ENCODE measurements around the gene ABLIM1. TPM values are rescaled to one million over a fixed set of nuclear protein-coding genes. Genes with fewer than 3 reads are reported as not detected.

Gene ABLIM1
- total and polyA plus RNA-seq, 10 of the 15 experiments (the other 5 are each of a cell fraction or from before 2014, with no cell fraction given) = 14.2 to 50.5 (median 28.1) TPM

GRCh38 chr10:114444819-114445218, 213.3 kb downstream of the ABLIM1 start:
- peaks cover 0 to 7% of the 10 kb centered on the region in 2 experiments; a peak in 1 of 4 replicates for H3K36me3 ChIP-seq (ENCODE audit: control insufficient read depth in 2 of 2, insufficient read depth in 2 of 2, low read length in 1 of 2)
- TF ChIP-seq POU2F2 (IDR thresholded peaks at IDR 0.05; ENCODE audit: borderline replicate concordance, low read depth, low read length) = no peak
- TF ChIP-seq CTCF (IDR thresholded peaks at IDR 0.05 in 2 of 3, conservative IDR thresholded peaks at IDR 0.05 in 1 of 3; ENCODE audit: control insufficient read depth in 2 of 3, extremely low read depth in 1 of 3, insufficient read depth in 1 of 3, low read depth in 3 of 3, low read length in 3 of 3) = 0 out of 6 replicates have a peak, but pooled peaks of 1 of the 3 experiments have one; percentile 1
- ChIA-PET POLR2A (no interaction called here), CTCF (no interaction called here), RAD21 (ENCODE audit: unreplicated experiment) (no interaction called here), SMC1A (ENCODE audit: uncharacterized antibody, unreplicated experiment) (no interaction called here)
- H3K4me1 ChIP-seq (ENCODE audit: control insufficient read depth, insufficient read depth, low read length) = no peaks in the 10 kb centered on the region
- no peak overlapping the region for H3K4me2 ChIP-seq (ENCODE audit: control insufficient read depth, insufficient read depth)
- BruUV-seq (replicated peaks) = no TSS peak
- no peaks in the 10 kb centered on the region for H4K20me1 ChIP-seq (ENCODE audit: control insufficient read depth, insufficient read depth)
- no peak overlapping the region for H3K27ac ChIP-seq (ENCODE audit: control insufficient read depth, insufficient read depth)
- no peak overlapping the region for H3K9ac ChIP-seq (ENCODE audit: control insufficient read depth, insufficient read depth, low read length)
- in situ Hi-C loops (cut with MboI) (loop anchor here (25.0 kb wide), 2 partner anchors 92 to 258 kb away; partner anchors contain the start of gene TDRD1), intact Hi-C loops (cut with micrococcal nuclease; ENCODE audit: unreplicated experiment) (no loop called here)
- FAIRE-seq (no peak), DNase-seq (ENCODE audit: low read depth, low spot score) (no peak), ATAC-seq (no peak)
- no peaks in the 10 kb centered on the region for H3K79me2 ChIP-seq (ENCODE audit: control insufficient read depth, insufficient read depth, low read length)
- H3K9me3 ChIP-seq (replicated peaks; ENCODE audit: control insufficient read depth, insufficient read depth, low read length) = no peaks in the 10 kb centered on the region
- no peak overlapping the region for H2AFZ ChIP-seq (ENCODE audit: control insufficient read depth, low read depth, low read length)
- H3K27me3 ChIP-seq (replicated peaks in 1 of 2; ENCODE audit: control insufficient read depth in 2 of 2, insufficient read depth in 2 of 2, low read length in 1 of 2) = no peaks in the 10 kb centered on the region
- H3K4me3 ChIP-seq = no peak overlapping the region

GRCh38 chr10:114442091-114442630, 215.9 kb downstream of the ABLIM1 start:
- no peaks in the 10 kb centered on the region for H3K4me1 ChIP-seq (ENCODE audit: control insufficient read depth, insufficient read depth, low read length)
- no peaks in the 10 kb centered on the region for H3K79me2 ChIP-seq (ENCODE audit: control insufficient read depth, insufficient read depth, low read length)
- intact Hi-C loops (cut with micrococcal nuclease; ENCODE audit: unreplicated experiment) (no loop called here), in situ Hi-C loops (cut with MboI) (loop anchor here (25.0 kb wide), 2 partner anchors 95 to 255 kb away; partner anchors contain the start of gene TDRD1)
- BruUV-seq (replicated peaks) = no TSS peak
- SMC1A ChIA-PET (ENCODE audit: uncharacterized antibody, unreplicated experiment) = interaction anchor here (2.5 kb wide), 1 partner anchor 138 kb away, joined by 7 read pairs; no protein-coding TSS in a partner anchor
- no peaks in the 10 kb centered on the region for H4K20me1 ChIP-seq (ENCODE audit: control insufficient read depth, insufficient read depth)
- H3K9ac ChIP-seq (ENCODE audit: control insufficient read depth, insufficient read depth, low read length) = no peak overlapping the region
- CTCF ChIA-PET = interaction anchor here (1.0 kb wide), 1 partner anchor 138 kb away, joined by 3 read pairs; no protein-coding TSS in a partner anchor
- no peak overlapping the region for H3K4me3 ChIP-seq
- FAIRE-seq = no peak
- H3K27me3 ChIP-seq (replicated peaks in 1 of 2; ENCODE audit: control insufficient read depth in 2 of 2, insufficient read depth in 2 of 2, low read length in 1 of 2) = no peaks in the 10 kb centered on the region
- RAD21 ChIA-PET (ENCODE audit: unreplicated experiment) = no interaction called here
- no peaks in the 10 kb centered on the region for H3K9me3 ChIP-seq (replicated peaks; ENCODE audit: control insufficient read depth, insufficient read depth, low read length)
- 78% methylated on average over 4 of the region's 4 CpGs for WGBS (ENCODE audit: insufficient coverage, insufficient replicate concordance, low lambda C conversion rate, missing lambda C conversion rate)
- H3K27ac ChIP-seq (ENCODE audit: control insufficient read depth, insufficient read depth) = no peak overlapping the region
- ATAC-seq = no peak
- no peak overlapping the region for H2AFZ ChIP-seq (ENCODE audit: control insufficient read depth, low read depth, low read length)
- POLR2A ChIA-PET = no interaction called here
- H3K36me3 ChIP-seq (ENCODE audit: control insufficient read depth in 2 of 2, insufficient read depth in 2 of 2, low read length in 1 of 2) = peaks cover 0 to 3% of the 10 kb centered on the region in 2 experiments; a peak in 1 of 4 replicates
- no peak overlapping the region for H3K4me2 ChIP-seq (ENCODE audit: control insufficient read depth, insufficient read depth)
- DNase-seq (ENCODE audit: low read depth, low spot score) = no peak
- no peak for TF ChIP-seq IKZF1 (conservative IDR thresholded peaks at IDR 0.05)
- no peak for TF ChIP-seq SMARCA5 (IDR thresholded peaks at IDR 0.05)
- no peak for TF ChIP-seq SRF (IDR thresholded peaks at IDR 0.05; ENCODE audit: low read depth in 2 of 2, low read length in 2 of 2)
- no peak for TF ChIP-seq IKZF2 (IDR thresholded peaks at IDR 0.05)
- TF ChIP-seq IRF4 (IDR thresholded peaks at IDR 0.05; ENCODE audit: low read depth, low read length) = no peak
- no peak for TF ChIP-seq STAT3 (IDR thresholded peaks at IDR 0.05; ENCODE audit: low read depth, low read length)
- TF ChIP-seq MEF2A (IDR thresholded peaks at IDR 0.05; ENCODE audit: insufficient read depth, low read depth, low read length) = no peak
- TF ChIP-seq BMI1 (IDR thresholded peaks at IDR 0.05; ENCODE audit: borderline replicate concordance) = no peak
- TF ChIP-seq ZBTB40 (IDR thresholded peaks at IDR 0.05; ENCODE audit: borderline replicate concordance) = no peak
- no peak for TF ChIP-seq MYB (IDR thresholded peaks at IDR 0.05; ENCODE audit: borderline replicate concordance, low read depth, low read length)
